ENCODE data around the gene PERCC1.
"Not testable (repeated sequence)": the region's sequence is repeated elsewhere in the genome, so short reads cannot be mapped to it uniquely, and the experiment has no call there.

The PERCC1 gene

GRCh38 chr16:1474796-1475551, 44.1 kb downstream of the PERCC1 start, which contains the start of gene CLCN7:
TSS of gene CLCN7 (minus strand) at chr16:1475028. CDS start at chr16:1474974, 54 bp downstream.
- ATAC-seq = peak; percentile 95
- Mint-ChIP-seq H3K27me3 (no peaks in the 10 kb centered on the region), H3K9me3 (no peaks in the 10 kb centered on the region), H3K4me1 (peaks cover 51% of the 10 kb centered on the region), H3K4me3 (peak within 1 kb of the TSS; percentile 88 to 89), H3K27ac (peak within 1 kb of the TSS; percentile 93)
- peak; percentile 85 to 89 for DNase-seq

- Mint-ChIP-seq H3K27ac (peak overlapping the region; percentile 93), H3K4me3 (peak overlapping the region; percentile 88 to 89), H3K9me3 (no peaks in the 10 kb centered on the region), H3K4me1 (peaks cover 45% of the 10 kb centered on the region), H3K27me3 (no peaks in the 10 kb centered on the region)
- no peak for ATAC-seq
- no peak for DNase-seq
Observed at GRCh38 chr16:1475552-1476114, 44.8 kb downstream of the PERCC1 start.

DNA sequence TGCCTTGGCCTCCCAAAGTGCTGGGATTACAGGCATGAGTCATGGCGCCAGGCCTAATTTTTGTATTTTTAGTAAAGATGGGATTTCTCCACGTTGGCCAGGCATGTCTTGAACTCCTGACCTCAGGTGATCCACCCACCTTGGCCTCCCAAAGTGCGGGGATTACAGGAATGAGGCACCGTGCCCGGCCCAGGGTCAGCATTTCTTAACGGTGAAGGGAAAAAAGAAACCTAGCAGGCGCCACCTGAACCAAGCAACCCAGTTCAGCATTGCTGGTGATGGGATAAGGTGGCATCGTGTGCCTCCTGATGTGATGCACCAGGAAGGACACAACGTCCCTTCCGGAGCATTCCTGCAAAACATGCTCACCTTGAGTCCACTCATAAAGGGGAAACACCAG, 46.2 kb downstream of the PERCC1 start:
- H3K27me3 Mint-ChIP-seq = peaks cover 9% of the 10 kb centered on the region
- H3K4me3 Mint-ChIP-seq = no peak overlapping the region
- H3K9me3 Mint-ChIP-seq = no peaks in the 10 kb centered on the region
- DNase-seq (no peak), ATAC-seq (no peak)
- no peak overlapping the region for H3K27ac Mint-ChIP-seq
- H3K4me1 Mint-ChIP-seq = peaks cover 31% of the 10 kb centered on the region

- not testable (repeated sequence) for DNase-seq, H3K9me3 Mint-ChIP-seq, ATAC-seq, H3K27me3 Mint-ChIP-seq, H3K27ac Mint-ChIP-seq, H3K4me3 Mint-ChIP-seq
- peaks cover 13% of the 10 kb centered on the region for H3K4me1 Mint-ChIP-seq
Observed at GRCh38 chr16:1478937-1479336, 48.1 kb downstream of the PERCC1 start.

DNA sequence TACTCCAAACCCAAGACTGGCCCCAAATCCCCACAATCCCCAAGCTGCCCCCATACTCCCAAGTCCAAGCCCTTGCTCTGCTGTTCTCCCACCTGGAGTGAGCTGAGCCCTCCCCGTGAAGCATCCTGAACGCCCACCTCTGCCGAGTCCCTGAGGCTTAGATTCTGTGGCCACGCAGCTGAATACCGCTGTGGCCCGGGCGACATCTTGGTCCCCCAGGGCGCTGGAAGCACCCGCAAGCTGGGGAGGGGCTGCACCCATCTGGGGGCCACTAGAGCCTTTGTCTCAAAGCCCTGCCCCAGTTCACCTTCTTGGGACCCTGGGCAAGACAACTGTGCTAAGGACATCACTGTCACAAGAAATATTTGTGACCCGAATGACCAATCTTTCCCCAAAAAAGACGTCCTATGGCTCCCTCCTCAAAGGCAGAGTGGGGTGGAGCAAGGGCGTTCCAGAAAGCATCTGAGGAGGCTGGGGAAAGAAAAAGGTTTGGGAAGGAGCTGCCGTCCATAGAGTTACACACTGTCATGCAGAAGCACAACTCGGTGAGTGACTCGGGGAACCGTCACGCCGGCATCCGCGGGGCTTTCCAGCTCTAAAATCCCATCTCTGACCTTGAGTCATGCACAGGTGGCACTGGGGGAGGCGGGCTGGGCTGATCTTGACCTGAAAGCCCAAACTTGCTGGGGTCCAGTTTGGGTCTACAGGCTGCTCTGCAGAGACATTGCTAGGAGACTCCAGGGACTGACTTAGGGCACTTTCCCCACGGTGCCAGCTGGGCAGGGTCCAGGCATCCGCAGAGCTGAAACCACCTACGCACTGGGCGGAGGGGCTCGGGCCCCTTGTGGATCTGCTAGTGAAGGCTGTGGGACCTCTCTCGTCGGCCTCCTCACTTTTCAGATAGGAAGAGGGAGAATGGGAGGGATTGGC, 51.3 kb downstream of the PERCC1 start:
- Mint-ChIP-seq H3K4me3 (no peak overlapping the region), H3K27ac (no peak overlapping the region), H3K27me3 (peaks cover 9% of the 10 kb centered on the region), H3K4me1 (no peaks in the 10 kb centered on the region), H3K9me3 (no peaks in the 10 kb centered on the region)
- ATAC-seq = no peak
- no peak for DNase-seq
